ENCODE measurements around the gene OXT.

The OXT gene

GRCh38 chr20:3101251-3101650 is 29.8 kb downstream of the OXT start:
- TF ChIP-seq Cebpa-rat (IDR thresholded peaks at IDR 0.05) = no peak
- H3K4me2 ChIP-seq = no peak overlapping the region
- no peak overlapping the region for H3K9ac ChIP-seq

GRCh38 chr20:3101737-3102574 is 30.5 kb downstream of the OXT start:
- peaks cover 13% of the 10 kb centered on the region for H3K4me1 ChIP-seq
- no peaks in the 10 kb centered on the region for H3K27me3 ChIP-seq
- peak overlapping the region; percentile 22; the same call in 1 of the 2 replicates for H3K4me2 ChIP-seq
- H3K36me3 ChIP-seq = no peaks in the 10 kb centered on the region
- H3K9me3 ChIP-seq = no peaks in the 10 kb centered on the region
- H3K9ac ChIP-seq = no peak overlapping the region
- no peak for TF ChIP-seq Cebpa-rat (IDR thresholded peaks at IDR 0.05)
- no peak overlapping the region for H3K4me3 ChIP-seq
- no peaks in the 10 kb centered on the region for H4K20me1 ChIP-seq
- H3K27ac ChIP-seq = no peak overlapping the region

More at GRCh38 chr20:3101251-3101650, 29.8 kb downstream of the OXT start:
- H3K4me3 ChIP-seq = no peak overlapping the region
- H3K27me3 ChIP-seq = no peaks in the 10 kb centered on the region
- no peaks in the 10 kb centered on the region for H3K36me3 ChIP-seq
- no peaks in the 10 kb centered on the region for H3K9me3 ChIP-seq
- H3K4me1 ChIP-seq = peaks cover 7% of the 10 kb centered on the region; the same call in 1 of the 2 replicates
- no peaks in the 10 kb centered on the region for H4K20me1 ChIP-seq
- no peak overlapping the region for H3K27ac ChIP-seq

GRCh38 chr20:3102575-3103368 is 31.4 kb downstream of the OXT start:
- Histone ChIP-seq H3K27me3 (no peaks in the 10 kb centered on the region), H3K9ac (no peak overlapping the region), H4K20me1 (no peaks in the 10 kb centered on the region), H3K36me3 (no peaks in the 10 kb centered on the region), H3K4me2 (peak overlapping the region; percentile 22; the same call in 1 of the 2 replicates), H3K27ac (no peak overlapping the region), H3K4me1 (peaks cover 21% of the 10 kb centered on the region), H3K9me3 (no peaks in the 10 kb centered on the region), H3K4me3 (no peak overlapping the region)
- TF ChIP-seq Cebpa-rat (IDR thresholded peaks at IDR 0.05) = no peak

GRCh38 chr20:3103369-3104032 is 32.1 kb downstream of the OXT start:
- peaks cover 4% of the 10 kb centered on the region; the same call in 1 of the 2 replicates for H3K36me3 ChIP-seq
- no peak overlapping the region for H3K4me3 ChIP-seq
- H3K9me3 ChIP-seq = no peaks in the 10 kb centered on the region
- no peak overlapping the region for H3K27ac ChIP-seq
- no peak for TF ChIP-seq Cebpa-rat (IDR thresholded peaks at IDR 0.05)
- H3K4me1 ChIP-seq = peaks cover 29% of the 10 kb centered on the region
- H4K20me1 ChIP-seq = no peaks in the 10 kb centered on the region
- H3K27me3 ChIP-seq = no peaks in the 10 kb centered on the region
- no peak overlapping the region for H3K4me2 ChIP-seq
- no peak overlapping the region for H3K9ac ChIP-seq

- H4K20me1 ChIP-seq = peaks cover 9% of the 10 kb centered on the region; the same call in 1 of the 2 replicates
- H3K4me3 ChIP-seq = no peak overlapping the region
- no peak for TF ChIP-seq Cebpa-rat (IDR thresholded peaks at IDR 0.05)
- no peaks in the 10 kb centered on the region for H3K27me3 ChIP-seq
- H3K27ac ChIP-seq = no peak overlapping the region
- no peak overlapping the region for H3K9ac ChIP-seq
- H3K9me3 ChIP-seq = no peaks in the 10 kb centered on the region
- H3K4me2 ChIP-seq = no peak overlapping the region
- peaks cover 24% of the 10 kb centered on the region for H3K36me3 ChIP-seq
- peaks cover 37% of the 10 kb centered on the region for H3K4me1 ChIP-seq
These were observed 34.1 kb downstream of the OXT start for GRCh38 chr20:3105256-3106137.

DNA sequence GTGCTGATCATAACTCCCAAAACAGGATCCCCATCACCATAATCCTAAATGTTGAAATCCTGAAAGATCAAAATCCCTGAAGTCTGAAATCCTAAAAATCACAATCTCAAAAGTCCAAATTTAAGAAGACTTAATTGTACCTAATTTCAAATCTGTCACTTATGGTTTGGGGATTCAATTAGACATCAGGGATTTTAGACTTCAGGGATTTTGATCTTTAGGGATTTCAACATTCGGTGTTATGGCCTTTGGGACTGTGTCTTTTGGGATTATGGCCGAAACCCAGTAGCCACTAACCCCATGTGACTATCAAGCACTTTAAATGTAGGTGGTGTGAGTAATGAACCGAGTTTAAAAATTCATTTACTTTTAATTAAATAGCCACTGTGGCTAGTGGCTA is 34.8 kb downstream of the OXT start:
- peaks cover 30% of the 10 kb centered on the region for H3K36me3 ChIP-seq
- H3K27me3 ChIP-seq = no peaks in the 10 kb centered on the region
- peaks cover 37% of the 10 kb centered on the region for H3K4me1 ChIP-seq
- H3K4me3 ChIP-seq = no peak overlapping the region
- H3K27ac ChIP-seq = no peak overlapping the region
- H3K9me3 ChIP-seq = no peaks in the 10 kb centered on the region
- H3K9ac ChIP-seq = no peak overlapping the region
- H4K20me1 ChIP-seq = peaks cover 14% of the 10 kb centered on the region; the same call in 1 of the 2 replicates
- no peak for TF ChIP-seq Cebpa-rat (IDR thresholded peaks at IDR 0.05)
- no peak overlapping the region for H3K4me2 ChIP-seq

DNA sequence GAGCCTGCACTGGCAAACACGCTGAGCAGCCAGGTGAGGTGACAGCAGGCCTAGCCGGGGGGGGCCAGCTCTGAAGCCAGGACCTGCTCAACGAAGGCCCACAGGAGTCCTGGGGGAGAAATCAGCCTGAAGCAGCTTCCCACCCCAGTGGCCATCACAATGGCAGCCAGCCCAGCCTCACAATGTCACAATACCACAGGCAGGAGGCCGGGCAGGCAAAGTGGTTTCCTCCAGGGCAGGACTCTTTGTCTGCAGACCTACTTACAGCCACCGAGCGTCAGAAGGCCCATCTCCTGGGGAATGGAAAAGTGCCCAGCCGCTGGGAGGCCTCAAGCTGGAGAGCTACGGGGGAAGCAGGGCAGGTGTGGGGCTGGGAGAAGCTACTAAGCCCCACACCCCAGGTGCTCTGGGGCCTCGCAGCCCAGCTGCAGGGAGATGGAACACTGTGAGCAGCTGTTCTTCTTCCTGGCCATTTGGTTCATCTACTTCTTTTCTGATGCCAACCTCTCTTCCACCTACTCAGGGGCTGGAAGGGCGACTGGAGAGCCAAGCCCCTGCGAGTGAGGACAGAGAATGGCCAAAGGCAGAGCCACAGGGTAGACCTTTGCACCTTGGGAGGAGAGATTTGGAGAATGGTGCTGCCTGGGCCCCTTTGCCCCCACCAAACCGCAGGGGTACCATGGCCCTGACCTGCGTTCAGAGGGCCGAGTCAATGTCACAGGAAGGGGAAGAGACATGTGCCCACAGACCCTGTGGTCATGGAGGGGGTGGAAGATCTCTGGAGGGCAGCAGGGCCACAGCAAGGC is 35.4 kb downstream of the OXT start:
- Histone ChIP-seq H3K9me3 (no peaks in the 10 kb centered on the region), H4K20me1 (peaks cover 19% of the 10 kb centered on the region), H3K36me3 (peaks cover 36% of the 10 kb centered on the region), H3K27ac (no peak overlapping the region), H3K4me3 (no peak overlapping the region), H3K27me3 (no peaks in the 10 kb centered on the region), H3K9ac (no peak overlapping the region), H3K4me2 (peak overlapping the region; percentile 37), H3K4me1 (peaks cover 36% of the 10 kb centered on the region)
- TF ChIP-seq Cebpa-rat (IDR thresholded peaks at IDR 0.05) = no peak

GRCh38 chr20:3107464-3108025 is 36.1 kb downstream of the OXT start:
- Histone ChIP-seq H3K4me2 (peak overlapping the region; percentile 37), H3K27ac (no peak overlapping the region), H3K4me1 (peaks cover 32% of the 10 kb centered on the region), H3K9me3 (no peaks in the 10 kb centered on the region), H4K20me1 (peaks cover 19% of the 10 kb centered on the region), H3K9ac (no peak overlapping the region), H3K27me3 (no peaks in the 10 kb centered on the region), H3K36me3 (peaks cover 37% of the 10 kb centered on the region), H3K4me3 (no peak overlapping the region)
- TF ChIP-seq Cebpa-rat (IDR thresholded peaks at IDR 0.05) = no peak

Data from BLaER1 (cell line).